Measurements from ENCODE around the gene PRKCH.

PRKCH gene

DNA sequence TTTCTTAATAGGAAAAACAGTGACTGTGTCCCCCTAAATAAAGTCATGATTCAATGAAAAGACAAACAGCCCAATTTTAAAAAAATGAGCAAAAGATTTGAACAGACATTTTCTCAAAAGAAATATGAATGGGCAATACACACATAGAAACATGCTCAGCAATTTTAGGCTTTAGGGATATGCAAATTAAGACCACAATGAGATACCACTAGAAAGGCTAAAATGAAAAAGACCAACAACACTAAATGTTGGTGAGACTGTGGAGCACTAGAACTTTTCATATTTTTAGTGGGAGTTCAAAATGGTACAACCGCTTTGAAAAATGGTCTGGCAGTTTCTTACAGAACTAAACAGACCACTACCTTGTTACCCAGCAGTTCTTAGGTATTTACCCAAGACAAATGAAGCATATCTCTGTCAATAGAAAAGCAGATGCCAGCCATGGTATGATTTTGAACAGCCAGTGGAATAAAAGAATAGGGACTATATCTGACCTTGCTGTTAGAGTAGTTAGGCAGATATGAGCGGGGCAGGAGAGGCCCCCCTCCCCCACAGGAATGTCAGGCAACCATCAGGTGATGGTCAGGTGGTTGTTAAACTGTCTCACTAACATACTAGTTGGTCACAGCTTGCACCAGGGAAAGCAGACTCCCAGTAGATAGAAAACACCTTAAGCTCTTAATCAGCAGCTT is 108.8 kb downstream of the PRKCH start:
- DNase-seq (ENCODE audit: low read depth), result no peak

DNA sequence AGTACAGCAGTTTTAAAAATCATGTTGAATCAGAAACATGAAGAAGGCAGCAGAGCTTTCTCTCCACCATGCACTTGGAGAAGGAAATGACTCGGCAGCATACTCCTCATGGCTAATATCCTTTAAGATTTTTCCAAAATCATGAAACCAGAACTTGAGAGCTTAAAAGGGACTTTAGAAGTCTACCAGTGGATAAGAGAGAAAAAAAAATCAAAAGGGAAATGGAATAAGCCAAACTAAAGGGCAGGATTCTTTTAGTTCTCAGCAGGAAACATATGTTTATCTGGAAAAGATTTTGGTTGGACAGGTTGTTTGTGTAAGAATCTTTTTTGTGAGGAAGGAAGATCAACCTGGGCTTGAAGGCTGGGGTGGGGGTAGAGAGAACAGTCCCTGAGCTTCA is 111.8 kb downstream of the PRKCH start:
- DNase-seq (ENCODE audit: low read depth), result no peak

DNA sequence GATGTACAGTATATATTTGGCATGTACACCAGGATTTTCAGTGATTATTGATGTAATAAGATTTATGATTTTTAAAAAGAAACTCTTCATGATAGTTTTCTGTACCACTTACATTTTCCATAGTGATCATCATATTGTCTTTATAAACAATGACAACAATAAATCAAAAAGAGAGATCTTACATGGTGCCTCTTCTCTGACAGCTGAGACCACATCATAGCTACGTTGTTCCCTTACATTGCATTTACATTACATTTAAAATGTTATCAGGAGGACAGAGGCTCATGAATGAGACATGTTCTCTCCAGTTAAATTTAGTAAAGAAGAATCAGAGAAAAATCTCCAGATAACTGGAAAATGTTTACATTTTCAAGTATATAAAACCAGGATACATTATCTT is 112.4 kb downstream of the PRKCH start:
- no peak for DNase-seq (ENCODE audit: low read depth)

DNA sequence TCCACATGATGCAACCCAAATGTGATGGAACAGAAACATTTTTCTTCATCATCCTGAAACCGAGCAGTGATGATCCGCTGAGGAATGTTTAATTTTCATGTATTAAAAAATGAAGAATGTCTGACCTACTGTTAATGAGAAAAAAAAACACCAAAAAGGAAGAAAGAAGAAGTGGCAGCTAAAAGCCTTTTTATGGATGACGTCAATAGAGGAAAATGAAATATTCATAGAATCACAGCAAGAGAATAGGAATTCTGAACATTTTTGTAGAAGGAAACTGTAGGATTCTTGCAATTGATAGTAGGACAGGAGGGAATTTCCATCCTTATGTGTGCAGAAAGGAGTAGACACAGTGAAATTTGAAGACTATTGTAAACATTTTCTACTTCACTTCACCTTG is 112.9 kb downstream of the PRKCH start:
- DNase-seq (ENCODE audit: low read depth), result no peak

DNA sequence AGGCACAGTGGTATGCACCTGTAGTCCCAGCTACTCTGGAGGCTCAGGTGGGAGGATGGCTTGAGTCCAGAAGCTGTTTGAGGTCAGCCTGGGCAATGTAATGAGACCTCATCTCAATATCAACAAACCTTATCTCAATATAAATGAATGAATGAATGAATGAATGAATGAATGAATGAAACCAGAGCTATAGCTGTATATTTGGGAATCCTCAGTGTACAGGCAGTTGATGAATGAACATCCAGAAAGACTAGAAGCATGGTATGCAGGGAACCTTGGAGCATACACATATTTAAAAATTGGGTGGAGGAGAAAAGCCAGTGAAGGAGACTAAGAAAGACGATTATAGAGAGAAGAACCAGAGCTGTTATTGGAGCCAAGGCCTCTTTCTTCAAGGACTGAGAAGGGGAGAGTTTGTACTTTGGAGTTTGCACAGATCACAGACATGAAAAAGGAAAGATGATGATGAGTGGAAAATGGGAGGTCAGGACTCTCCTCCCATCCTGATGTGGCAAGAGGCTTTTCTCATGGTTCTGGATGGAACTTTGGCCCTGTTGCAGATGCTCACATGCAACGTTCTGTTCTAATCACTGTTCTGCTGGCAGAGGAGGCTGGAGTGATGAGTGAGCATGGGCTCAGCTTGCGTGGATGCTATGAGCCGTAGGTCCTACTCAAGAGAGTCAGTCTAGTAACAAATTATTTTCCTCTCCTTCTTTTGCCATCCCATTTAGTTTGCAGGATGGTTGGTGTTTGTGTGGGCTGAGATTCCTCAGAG is 114.4 kb downstream of the PRKCH start:
- no peak for DNase-seq (ENCODE audit: low read depth)

DNA sequence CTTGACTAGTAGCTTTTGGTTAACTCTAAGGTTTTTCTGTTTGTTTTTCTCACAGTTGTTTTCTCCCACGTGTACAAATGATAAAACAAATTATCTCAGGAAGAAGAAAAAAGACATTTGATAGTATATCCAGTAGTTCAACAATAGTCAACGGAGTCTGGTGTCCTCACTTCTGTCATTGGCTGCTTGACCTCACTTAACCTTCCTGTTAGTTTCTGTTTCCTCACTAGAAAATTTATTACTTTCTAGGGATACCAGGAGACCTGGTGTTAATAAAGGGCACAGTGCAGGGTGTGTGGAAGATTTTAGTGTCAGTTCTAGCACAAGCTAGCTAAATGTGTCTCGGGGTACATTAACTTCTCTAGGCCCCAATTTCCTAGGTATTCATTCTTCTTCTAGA is 116.0 kb downstream of the PRKCH start:
- no peak for DNase-seq (ENCODE audit: low read depth)

DNA sequence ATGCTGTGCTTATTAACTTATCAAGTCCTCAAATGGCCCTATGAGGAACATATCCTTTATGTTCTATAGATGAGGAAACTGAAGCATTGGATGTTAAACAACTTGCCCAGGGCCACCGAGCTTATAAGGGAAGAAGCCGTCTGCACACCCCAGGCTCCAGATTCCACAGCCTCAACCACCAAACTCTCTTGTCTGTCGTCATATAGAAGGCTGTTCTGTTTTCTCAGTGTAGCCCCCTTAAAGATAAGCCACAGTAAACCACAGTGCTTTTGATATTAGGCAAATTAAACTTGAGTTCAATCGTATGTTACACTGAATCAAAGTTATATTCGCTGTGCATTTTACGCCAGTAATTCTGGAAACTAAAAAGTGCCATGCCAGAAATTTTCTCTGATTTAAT is 116.7 kb downstream of the PRKCH start:
- no peak for DNase-seq (ENCODE audit: low read depth)

DNA sequence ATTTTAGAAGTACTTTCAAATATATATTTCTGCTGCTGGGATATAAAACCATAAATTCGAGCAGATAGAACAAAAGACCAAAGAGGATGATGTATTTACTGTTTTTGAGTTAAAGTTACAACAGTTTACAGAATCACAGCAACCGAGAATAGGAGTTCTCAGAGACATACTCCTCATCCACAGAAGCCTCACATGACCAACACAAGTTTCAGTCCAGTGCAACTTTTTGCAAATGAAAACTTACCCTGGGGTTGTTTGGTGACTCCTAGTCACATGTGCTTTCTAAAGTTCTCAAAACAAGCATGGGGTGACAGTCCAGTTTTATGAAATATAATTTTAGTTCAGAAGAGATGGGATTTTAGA is 117.1 kb downstream of the PRKCH start:
- no peak for DNase-seq (ENCODE audit: low read depth)

DNA sequence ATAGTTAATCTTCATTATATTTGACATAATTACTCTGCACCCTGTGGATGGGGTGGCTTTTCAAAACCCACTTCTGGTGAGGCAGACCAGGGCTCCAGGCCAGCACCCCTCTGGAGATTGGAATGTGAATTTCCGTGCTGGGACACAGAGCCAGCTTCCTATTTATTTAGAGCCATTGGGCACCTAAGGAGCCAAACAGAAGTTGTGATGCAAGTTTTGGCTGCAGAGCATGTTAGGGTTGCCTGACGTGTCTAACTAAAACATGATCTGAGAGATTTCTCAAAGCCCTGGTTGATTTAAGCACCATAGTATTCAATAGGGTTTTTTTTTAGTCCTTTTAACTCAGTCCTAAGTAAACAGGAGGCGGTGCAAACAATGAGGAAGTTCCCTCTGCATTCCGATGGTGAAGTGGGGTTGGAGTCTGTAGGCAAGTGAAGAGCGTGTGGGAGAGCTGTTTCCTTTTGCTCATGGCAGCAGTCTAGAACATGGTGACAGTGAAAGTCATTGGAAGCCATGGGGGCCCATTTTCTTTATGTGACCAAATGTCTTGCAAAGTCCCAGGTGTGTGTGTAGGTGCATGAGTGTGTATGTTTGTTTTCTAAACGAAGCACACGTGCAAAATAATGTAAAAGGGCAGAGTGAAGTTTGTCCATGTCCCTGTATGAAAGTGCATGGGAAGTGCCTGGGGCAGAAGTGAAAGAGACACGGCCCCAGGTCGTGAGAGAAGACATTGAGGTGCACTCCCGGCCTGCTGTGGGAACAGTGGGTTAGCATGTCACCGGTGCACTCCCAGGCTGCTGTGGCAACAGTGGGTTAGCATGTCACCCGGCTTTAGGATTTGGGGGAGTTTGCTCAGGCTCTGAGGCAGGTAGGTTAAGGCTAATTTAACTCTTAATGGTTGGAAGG is 117.7 kb downstream of the PRKCH start:
- no peak for DNase-seq (ENCODE audit: low read depth)

DNA sequence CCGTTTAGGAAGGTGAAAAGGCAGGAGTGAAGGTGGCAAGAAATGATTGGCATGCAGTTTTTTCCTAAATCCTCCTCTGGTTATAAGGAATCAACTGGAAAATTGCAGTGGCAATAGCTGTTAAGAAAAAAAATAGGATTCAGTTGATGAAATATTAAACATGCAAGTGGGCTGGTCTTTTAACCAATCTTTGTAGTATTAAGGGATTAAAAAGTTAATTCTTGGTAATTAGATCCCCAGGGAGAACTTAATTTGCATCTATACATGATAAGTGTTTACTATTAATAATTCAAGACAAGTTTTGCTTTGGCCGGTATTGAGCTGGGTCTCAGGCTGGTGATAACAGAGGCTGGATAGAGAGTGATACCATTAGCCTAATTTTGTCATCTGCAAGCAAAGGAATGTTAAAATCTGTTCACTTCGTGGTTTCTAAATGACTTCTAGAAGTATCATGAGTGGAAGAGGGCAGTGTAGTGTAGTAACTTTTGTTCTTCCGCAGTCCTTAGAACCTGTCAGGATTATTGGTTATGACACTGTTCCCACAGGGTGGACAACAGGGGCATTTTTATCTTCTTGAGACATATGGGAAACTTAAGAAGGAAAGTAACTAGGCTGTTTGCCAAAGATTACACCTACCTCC is 118.5 kb downstream of the PRKCH start:
- DNase-seq (ENCODE audit: low read depth), result no peak

DNA sequence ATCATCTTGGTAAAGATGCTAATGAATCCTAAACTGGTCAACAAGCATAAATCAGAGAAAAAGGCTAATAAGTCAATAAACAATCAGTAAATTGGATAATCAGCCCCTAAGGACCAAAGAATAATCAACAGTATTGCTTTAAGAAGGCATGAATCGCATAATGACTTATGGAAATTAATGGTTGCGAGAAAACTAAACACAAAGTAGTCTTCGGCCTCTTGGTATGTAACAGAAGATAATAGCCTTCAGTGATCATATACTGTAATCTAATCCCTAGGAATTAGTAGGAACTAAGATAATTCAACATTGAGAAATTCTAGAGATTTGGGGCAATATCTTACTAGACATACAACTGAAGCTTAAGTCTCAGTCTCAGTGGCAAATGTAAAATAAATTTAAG is 122.1 kb downstream of the PRKCH start:
- DNase-seq (ENCODE audit: low read depth), result no peak

DNA sequence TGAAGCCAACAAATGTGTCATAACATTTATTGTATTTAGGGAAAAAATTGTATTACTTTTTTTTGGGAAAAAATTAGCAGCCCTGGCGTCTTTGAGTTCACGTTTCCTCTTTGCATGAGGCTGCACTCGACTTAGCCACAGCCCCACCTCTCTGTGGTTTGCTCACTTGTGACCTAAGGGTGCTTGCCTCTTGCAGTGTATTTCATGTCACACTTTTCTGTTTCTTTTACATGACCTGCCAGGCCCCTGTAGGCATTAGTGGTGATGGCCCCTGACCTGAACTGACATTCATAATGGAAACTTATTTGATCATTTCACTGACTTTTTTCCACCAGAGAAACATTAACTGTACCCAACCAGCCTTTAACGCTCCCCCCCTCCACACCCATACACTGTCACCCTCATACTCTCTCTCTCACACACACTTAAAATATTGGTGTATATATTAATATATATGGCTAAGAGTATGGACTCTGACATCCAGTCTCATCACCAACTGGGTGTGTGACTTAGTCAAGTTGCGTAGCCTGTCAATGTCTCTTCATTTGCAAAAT is 122.9 kb downstream of the PRKCH start:
- peak; percentile 35 for DNase-seq (ENCODE audit: low read depth)

DNA sequence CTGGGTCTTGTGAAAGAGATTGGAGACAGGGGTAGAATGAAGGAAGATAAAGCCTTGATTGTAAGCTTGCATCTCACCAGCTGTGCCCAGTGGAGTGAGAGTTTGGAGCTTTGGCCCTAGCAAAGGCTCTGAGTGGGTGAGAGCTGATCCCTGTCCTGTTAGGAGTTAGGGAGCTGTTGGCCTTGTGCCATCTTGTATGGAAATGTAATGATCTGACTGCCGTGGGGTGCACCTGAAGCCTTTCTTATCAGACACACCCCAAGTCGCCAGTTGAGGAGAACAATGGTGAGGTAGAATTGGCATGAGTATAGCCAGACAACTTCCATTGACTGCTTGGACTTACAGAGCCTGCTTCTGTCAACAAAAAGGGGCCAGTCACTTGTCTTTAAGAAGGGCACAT is 130.1 kb downstream of the PRKCH start:
- no peak for DNase-seq (ENCODE audit: low read depth)

DNA sequence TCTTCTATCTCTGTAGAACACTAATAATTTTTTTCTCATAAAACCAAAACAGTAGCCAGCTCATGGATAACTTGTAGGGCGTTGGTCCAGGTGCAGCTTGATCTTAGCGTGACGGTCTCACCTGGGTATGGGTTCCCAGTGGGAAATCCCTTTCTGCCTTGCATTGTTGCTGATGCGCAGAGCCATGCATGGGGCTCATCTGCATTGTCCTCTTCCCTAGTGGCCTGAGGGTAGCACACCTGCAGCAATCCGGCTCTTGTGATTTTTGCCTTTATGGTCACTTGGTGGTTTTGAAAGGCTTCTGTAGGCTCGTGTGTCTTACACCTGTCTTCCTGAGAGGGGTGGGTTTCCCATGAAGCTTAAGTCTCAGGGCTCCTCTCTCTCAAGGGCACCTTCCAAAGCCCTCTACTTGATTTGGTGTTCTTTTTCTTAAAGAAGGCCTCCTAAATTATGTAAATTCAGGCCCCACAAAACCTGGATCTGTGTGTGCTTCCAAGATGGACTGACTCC is 130.6 kb downstream of the PRKCH start:
- no peak for DNase-seq (ENCODE audit: low read depth)

DNA sequence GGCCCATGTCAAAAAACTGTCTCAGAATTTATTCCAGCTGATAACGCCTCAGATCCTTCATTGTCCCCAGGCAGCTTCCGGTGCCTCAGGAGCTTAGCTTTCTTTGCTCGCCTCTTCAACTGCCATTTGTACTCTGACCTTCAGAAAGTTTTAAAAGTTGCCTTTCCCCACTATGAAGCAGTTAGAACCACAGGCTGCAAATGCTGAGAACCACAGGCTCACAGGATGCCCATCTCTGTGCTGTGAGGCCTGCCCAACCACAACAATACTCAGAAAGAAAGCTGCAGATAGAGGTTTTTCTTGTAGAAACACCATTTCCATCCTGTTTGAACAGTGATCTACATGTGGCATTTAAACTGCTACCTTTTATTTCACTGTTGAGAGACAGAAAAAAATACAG is 131.1 kb downstream of the PRKCH start:
- no peak for DNase-seq (ENCODE audit: low read depth)

DNA sequence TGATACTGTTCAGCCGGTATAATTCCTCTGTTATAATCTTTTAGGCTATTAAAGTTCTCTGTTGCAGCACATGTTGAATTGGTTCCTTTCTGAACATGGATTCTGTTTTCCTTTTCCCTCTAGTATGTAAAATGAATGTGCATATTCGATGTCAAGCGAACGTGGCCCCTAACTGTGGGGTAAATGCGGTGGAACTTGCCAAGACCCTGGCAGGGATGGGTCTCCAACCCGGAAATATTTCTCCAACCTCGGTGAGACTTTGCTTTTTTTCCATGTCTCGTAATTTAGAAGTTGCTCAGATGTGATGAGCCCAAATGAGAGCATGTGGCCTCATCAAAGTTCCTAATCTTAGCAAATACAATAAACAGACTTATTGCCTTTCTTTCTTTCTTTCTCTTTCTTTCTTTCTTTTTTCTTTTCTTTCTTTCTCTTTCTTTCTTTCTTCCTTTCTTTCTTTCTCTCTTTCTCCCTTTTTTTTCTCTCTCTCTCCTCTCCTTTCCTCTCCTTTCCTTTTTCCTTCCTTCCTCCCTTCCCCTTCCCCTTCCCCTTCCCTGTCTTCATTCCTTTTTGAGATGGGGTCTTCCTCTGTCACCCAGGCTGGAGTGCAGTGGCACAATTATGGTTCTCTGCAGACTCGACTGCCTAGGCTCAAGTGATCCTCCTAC is 131.9 kb downstream of the PRKCH start:
- no peak for DNase-seq (ENCODE audit: low read depth)

DNA sequence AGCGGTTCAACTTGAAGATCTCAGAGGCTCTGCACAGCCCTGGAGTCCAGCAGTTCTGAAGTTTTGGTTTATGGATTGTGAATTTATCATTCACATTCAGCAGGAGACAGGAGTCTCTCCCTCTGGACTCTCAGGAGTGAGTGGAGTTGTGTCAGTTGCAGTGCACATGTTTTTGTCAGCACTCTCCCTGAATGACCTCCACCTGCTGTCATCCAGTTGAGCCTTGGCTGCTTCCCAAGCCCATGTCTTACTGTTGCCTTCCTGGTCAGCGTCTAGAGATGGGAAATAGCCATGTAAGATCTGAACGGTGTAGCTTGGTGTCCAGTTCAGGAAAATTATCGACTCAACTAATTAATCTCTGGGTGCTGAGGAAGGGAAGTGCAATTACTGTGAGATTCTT is 133.2 kb downstream of the PRKCH start:
- DNase-seq (ENCODE audit: low read depth), result no peak

DNA sequence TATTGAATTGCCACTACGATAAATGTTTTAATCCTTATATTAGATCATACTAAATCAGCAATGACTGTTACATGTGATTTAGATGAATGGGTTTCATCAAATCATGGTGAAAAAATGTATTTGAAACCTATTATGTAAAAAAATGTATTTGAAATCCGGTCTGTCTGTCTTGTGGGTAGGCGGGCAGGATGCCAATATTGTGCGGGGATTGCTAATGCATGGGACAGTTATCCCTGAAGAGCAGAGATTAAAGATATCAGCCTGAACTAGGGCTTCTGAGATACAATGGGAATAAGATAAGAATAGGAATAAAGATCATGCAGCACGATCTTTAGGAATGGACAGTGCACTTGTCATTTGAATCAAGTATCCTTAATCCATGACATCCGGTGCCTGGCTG is 134.0 kb downstream of the PRKCH start:
- no peak for DNase-seq (ENCODE audit: low read depth)

DNA sequence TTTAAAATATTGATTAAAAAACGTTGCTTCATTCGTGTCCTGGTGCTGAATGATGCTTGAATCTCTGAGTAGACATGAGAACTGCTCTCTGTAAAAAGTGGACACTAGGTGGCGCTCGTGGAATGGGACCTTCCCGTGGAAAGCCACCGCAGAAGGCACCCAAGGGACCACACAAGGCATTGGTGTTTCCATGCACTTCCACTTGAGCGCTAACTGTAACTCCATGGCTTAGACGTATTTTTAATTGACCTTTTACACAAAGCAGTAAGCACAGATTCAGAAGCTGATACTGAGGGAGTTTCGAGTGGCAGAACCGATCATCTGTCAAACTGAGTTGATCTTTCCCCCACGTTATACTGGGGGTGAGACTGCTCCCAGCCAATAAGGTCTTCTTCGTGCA is 135.3 kb downstream of the PRKCH start:
- peak; percentile 72 for DNase-seq (ENCODE audit: low read depth)

DNA sequence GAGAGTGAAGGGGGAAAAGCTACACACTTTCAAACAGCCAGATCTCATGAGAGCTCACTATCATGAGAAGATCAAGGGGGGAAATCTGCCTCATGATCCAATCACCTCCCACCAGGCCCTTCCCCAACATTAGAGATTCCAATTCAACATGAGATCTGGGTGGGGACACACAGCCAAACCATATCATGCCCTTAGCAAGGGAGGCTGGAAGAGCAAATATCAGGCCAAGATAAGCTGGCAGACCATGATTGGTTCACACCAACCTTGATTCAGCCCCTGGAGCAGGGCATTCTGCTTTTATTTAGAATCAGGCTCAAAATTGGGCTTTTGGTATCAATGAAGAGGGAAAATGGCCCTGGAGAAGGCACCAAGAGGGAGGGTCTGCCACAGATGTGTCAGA is 137.4 kb downstream of the PRKCH start:
- no peak for DNase-seq (ENCODE audit: low read depth)

DNA sequence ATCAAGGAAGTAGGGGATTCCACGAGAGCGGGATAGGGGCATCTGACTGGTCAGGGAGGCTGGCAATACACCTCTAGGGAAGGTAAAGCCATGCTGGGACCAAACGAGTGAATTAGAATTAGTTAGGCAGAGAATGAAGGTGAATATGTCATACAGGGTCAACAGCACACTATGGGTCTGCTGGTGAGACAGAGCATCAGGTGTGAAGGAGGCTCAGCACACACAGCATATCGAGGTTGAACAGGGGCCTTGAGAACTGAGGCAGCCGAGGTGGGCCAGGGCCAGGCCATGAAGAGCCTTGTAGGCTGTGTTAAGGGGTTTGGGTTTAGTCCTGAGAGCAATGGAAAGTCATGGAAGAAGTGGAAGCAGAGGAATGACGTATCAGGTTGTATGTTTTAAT is 137.8 kb downstream of the PRKCH start:
- no peak for DNase-seq (ENCODE audit: low read depth)

All from activated T-helper 9 cell treated with anti-CD3 and anti-CD28 coated beads, Interleukin-2, amount 50 U/mL, for 16 hours (primary cell).